Sigmoid colon (tissue), 7 donors: ENCODE results near the gene TEX54. TPM values are rescaled to one million over a fixed set of nuclear protein-coding genes. Genes with fewer than 3 reads are reported as not detected.
A peak's percentile ranks its signal among the peaks of the same experiment; 100 is the strongest.

Experiments used
- DNase-seq: peaks from one replicate; pipeline ENCODE4 v3.0.0-alpha.2; 2019
- H3K27ac ChIP-seq, 4 donors: fragments of 200-600 bp; sonication (generic); one replicate each; pipeline ENCODE4 v1.5.1; 2016 to 2019; ENCODE audit warnings: mild to moderate bottlenecking in 1 of 4
- H3K27me3 ChIP-seq, 3 donors: fragments of 200-600 bp; sonication (generic); one replicate each; pipeline ENCODE4 v1.5.1; 2019; ENCODE audit warnings: mild to moderate bottlenecking in 1 of 3
- H3K36me3 ChIP-seq, 4 donors: fragments of 200-600 bp; sonication (generic); one replicate each; pipeline ENCODE4 v1.5.1; 2016 to 2019
- H3K4me1 ChIP-seq, 4 donors: fragments of 200-600 bp; sonication (generic); one replicate each; pipeline ENCODE4 v1.5.1; 2017 to 2019
- H3K4me3 ChIP-seq, 4 donors: fragments of 200-600 bp; sonication (generic); one replicate each; pipeline ENCODE4 v1.5.1; 2017 to 2019; ENCODE audit warnings: mild to moderate bottlenecking in 2 of 4, moderate library complexity in 1 of 4
- H3K9me3 ChIP-seq, 4 donors: fragments of 200-600 bp in 3 of 4; sonication (generic) in 3 of 4; one replicate each; pipeline versions ENCODE4 v1.5.1 to v1.6.1; 2013 to 2019
- CTCF ChIP-seq, 4 experiments: fragments of 450-650 bp in 3 of 4; fragments of 200-600 bp in 1 of 4; IDR thresholded peaks; one replicate each; pipeline ENCODE4 v1.5.1; 2016 to 2019; ENCODE audit warnings: antibody characterized with exemption in 4 of 4, mild to moderate bottlenecking in 3 of 4, moderate library complexity in 2 of 4
- EP300 ChIP-seq, 4 donors: sonication (generic); formaldehyde crosslinking; IDR thresholded peaks; one replicate each; pipeline ENCODE4 v1.6.1; 2017; ENCODE audit warnings: antibody characterized with exemption in 4 of 4
- POLR2A ChIP-seq, 2 donors: fragments of 450-650 bp; IDR thresholded peaks; one replicate each; pipeline ENCODE4 v1.6.1; 2016; ENCODE audit warnings: antibody characterized with exemption in 2 of 2, mild to moderate bottlenecking in 2 of 2, moderate library complexity in 2 of 2
- POLR2AphosphoS5 ChIP-seq, 4 donors: sonication (generic); formaldehyde crosslinking; IDR thresholded peaks; one replicate each; pipeline ENCODE4 v1.6.1; 2017; ENCODE audit warnings: antibody characterized with exemption in 4 of 4
- WGBS, 2 donors: extraction: QIAGEN DNeasy Blood & Tissue Kit; methylation state at CpG; one replicate each; pipeline ENCODE4 v1.1.7; 2013; 5-methylcytosine and 5-hydroxymethylcytosine counted together
- intact Hi-C: fragments of 100-400 bp; cut with DNase I; formaldehyde crosslinking; loops from one replicate; pipeline ENCODE4 v1.15.1; 2023
- polyA plus RNA-seq, 3 donors: library from polyadenylated mRNA; stranded (reverse); fragments of 200-250 nt; gene quantifications; one replicate each; pipeline ENCODE4 v1.2.3, GENCODE V29; 2013
- total RNA-seq, 4 donors: library from RNA; depleted of rRNA; stranded (reverse); fragments of >200 nt; gene quantifications; one replicate each; pipeline ENCODE4 v1.1.0, GENCODE V29; 2016
- donor health status: healthy with polysubstance abuse.
- donor health status: Bipolar disorder and iron deficiency.
- donor health status: healthy.

The TEX54 gene
- total and polyA plus RNA-seq, 7 donors: 2.1 TPM; not detected in 6

DNA sequence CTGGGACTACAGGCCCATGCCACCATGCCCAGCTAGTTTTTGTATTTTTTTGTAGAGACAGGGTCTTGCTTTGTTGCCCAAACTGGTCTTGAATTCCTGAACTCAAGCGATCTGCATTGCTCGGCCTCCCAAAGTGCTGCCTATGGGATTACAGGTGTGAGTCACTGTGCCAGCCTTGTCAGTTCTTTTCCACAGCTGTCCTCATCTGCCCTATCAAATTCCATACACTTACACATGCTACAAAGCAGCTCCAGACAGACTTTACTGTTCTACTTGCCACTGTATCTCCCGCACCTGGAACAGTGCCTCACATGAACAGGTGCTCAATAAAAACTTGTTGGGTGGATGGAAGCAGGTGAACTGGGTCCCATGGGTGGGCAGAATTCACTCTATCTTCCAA, 9.0 kb downstream of the TEX54 start:
- Histone ChIP-seq H3K27ac (no peak overlapping the region), H3K4me1 (peaks cover 0 to 7% (median 3%) of the 10 kb centered on the region in 4 donors), H3K27me3 (no peaks in the 10 kb centered on the region), H3K36me3 (peaks cover 62 to 99% (median 78%) of the 10 kb centered on the region in 4 donors), H3K4me3 (no peak overlapping the region), H3K9me3 (no peaks in the 10 kb centered on the region)
- DNase-seq: no peak
- 93 to 96% methylated on average over 3 of the region's 3 CpGs for WGBS, 2 donors
- intact Hi-C loops: no loop called here
- TF ChIP-seq POLR2AphosphoS5 (IDR thresholded peaks at IDR 0.05) (no peak), POLR2A (IDR thresholded peaks at IDR 0.05) (no peak), EP300 (IDR thresholded peaks at IDR 0.05) (no peak), CTCF (IDR thresholded peaks at IDR 0.05) (no peak)

DNA sequence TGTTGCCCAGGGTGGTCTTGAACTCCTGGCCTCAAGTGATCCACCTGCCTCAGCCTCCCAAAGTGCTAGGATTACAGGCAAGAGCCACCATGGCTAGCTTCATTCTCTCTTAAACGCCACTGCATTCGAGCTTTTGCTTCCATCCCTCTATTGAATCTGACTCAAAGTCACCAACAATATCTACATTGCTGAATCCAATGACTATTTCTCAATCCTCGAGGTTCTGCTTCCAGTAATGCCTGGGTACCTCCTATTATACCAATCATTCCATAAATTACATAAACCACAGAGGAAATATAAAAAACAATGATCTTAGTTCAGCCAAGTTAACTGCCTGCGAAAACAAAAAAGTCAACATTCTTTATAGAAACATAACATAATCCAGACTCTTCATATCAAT, 15.5 kb downstream of the TEX54 start:
- H3K4me3 ChIP-seq: no peak overlapping the region
- TF ChIP-seq POLR2AphosphoS5 (IDR thresholded peaks at IDR 0.05) (no peak), CTCF (IDR thresholded peaks at IDR 0.05) (no peak), EP300 (IDR thresholded peaks at IDR 0.05) (no peak), POLR2A (IDR thresholded peaks at IDR 0.05) (no peak)
- no peaks in the 10 kb centered on the region for H3K4me1 ChIP-seq
- H3K9me3 ChIP-seq: no peaks in the 10 kb centered on the region
- DNase-seq: no peak
- no peaks in the 10 kb centered on the region for H3K27me3 ChIP-seq
- intact Hi-C loops: no loop called here
- WGBS, 2 donors: 93 to 95% methylated on average over 4 of the region's 4 CpGs
- no peak overlapping the region for H3K27ac ChIP-seq
- H3K36me3 ChIP-seq: peaks cover 15 to 82% (median 32%) of the 10 kb centered on the region in 4 donors

DNA sequence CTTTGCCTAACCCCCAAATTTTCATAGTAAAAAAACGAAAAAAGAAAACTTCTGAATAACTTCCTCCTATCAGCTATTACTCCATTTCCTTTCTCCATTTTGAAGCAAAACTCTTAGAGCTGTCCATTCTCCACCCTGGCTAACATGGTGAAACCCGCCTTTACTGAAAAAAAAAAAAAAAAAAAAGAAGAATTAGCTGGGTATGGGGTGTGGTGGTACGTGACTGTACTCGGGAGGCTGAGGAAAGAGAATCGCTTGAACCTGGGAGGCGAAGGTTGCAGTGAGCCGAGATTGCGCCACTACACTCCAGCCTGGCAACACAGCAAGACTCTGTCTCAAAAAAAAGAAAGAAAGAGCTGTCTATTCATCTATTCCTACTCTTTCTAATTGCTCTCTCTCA, 16.1 kb downstream of the TEX54 start:
- Histone ChIP-seq H3K4me1 (no peaks in the 10 kb centered on the region), H3K36me3 (peaks cover 15 to 76% (median 26%) of the 10 kb centered on the region in 4 donors), H3K27me3 (no peaks in the 10 kb centered on the region), H3K27ac (no peak overlapping the region), H3K9me3 (no peaks in the 10 kb centered on the region), H3K4me3 (no peak overlapping the region)
- WGBS, 2 donors: 89% methylated on average over 8 of the region's 8 CpGs
- intact Hi-C loops: no loop called here
- no peak for DNase-seq
- TF ChIP-seq POLR2AphosphoS5 (IDR thresholded peaks at IDR 0.05): no peak

DNA sequence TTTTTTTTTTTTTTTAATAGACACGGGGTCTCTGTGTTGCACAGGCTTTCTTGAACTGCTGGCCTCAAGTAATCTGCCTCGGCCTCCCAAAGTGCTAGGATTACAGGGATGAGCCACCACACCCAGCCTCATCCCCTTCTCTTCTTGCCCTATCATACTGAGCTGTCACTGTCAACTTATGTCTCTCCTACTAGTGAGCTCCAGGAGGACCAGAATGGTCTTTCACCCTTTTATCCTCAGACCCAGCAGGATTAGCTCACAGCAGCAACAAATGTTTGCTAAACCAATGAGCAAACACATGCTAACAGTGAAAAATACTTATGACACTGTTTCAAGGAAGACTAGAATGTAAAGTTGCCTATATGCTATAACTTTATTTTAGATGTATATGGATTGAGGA, 21.0 kb downstream of the TEX54 start:
- 84 to 89% methylated on average over 2 of the region's 2 CpGs for WGBS, 2 donors
- no peaks in the 10 kb centered on the region for H3K27me3 ChIP-seq
- no peak overlapping the region for H3K4me3 ChIP-seq
- H3K27ac ChIP-seq: no peak overlapping the region
- no peaks in the 10 kb centered on the region for H3K4me1 ChIP-seq
- intact Hi-C loops: no loop called here
- H3K36me3 ChIP-seq: peaks cover 0 to 34% (median 2%) of the 10 kb centered on the region in 4 donors
- H3K9me3 ChIP-seq: no peaks in the 10 kb centered on the region
- no peak for TF ChIP-seq POLR2AphosphoS5 (IDR thresholded peaks at IDR 0.05)
- DNase-seq: no peak

GRCh38 chr11:62810748-62811147, 21.9 kb downstream of the TEX54 start:
- no peak for DNase-seq
- no peak for TF ChIP-seq POLR2AphosphoS5 (IDR thresholded peaks at IDR 0.05)
- no peak for TF ChIP-seq POLR2A (IDR thresholded peaks at IDR 0.05)
- no peak for TF ChIP-seq EP300 (IDR thresholded peaks at IDR 0.05)
- TF ChIP-seq CTCF (IDR thresholded peaks at IDR 0.05): no peak
- intact Hi-C loops: no loop called here
- WGBS, 2 donors: 3 to 34% methylated on average over 1 of the region's 1 CpG
- no peak overlapping the region for H3K4me3 ChIP-seq
- no peak overlapping the region for H3K27ac ChIP-seq
- H3K27me3 ChIP-seq: no peaks in the 10 kb centered on the region
- H3K4me1 ChIP-seq: peaks cover 0 to 8% (median 4%) of the 10 kb centered on the region in 4 donors
- H3K9me3 ChIP-seq: no peaks in the 10 kb centered on the region
- H3K36me3 ChIP-seq: peaks cover 0 to 25% (median 2%) of the 10 kb centered on the region in 4 donors

DNA sequence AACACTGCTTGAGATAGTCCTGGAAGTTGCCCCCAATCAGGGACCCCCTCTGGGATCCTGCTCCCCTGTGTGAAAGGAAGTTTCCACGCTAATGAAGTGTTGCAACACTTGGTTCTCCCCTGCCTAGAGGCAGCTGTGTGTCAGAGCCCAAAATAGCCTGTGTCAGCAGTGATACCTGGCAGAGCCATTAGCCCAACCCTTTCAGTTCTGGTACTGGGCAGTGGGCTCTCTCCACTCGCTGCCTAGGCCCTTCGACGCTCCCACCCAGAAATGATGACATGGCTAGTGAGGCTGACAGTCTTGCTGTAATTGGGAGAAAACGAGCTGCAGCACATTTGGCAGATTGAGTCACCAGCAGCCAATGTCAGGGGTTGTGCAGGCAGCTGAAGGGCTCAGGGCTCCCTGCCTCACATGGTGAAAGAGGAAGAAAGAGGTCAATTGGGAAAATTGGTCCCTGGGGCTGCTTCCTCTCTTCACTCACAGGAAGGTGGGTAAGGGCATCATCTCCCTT, 26.0 kb downstream of the TEX54 start:
- H3K4me1 ChIP-seq: peaks cover 0 to 25% (median 21%) of the 10 kb centered on the region in 4 donors
- peak overlapping the region in 3 of 4 donors; percentile 89 to 96 (median 90) for H3K27ac ChIP-seq
- no peak overlapping the region for H3K4me3 ChIP-seq
- WGBS, 2 donors: 80 to 87% methylated on average over 5 of the region's 5 CpGs
- no peaks in the 10 kb centered on the region for H3K9me3 ChIP-seq
- peak; percentile 70 for DNase-seq
- intact Hi-C loops: no loop called here
- TF ChIP-seq CTCF (IDR thresholded peaks at IDR 0.05) (no peak), EP300 (IDR thresholded peaks at IDR 0.05) (no peak), POLR2AphosphoS5 (IDR thresholded peaks at IDR 0.05) (peak in 1 of 4 donors; percentile 9), POLR2A (IDR thresholded peaks at IDR 0.05) (no peak)
- no peaks in the 10 kb centered on the region for H3K27me3 ChIP-seq
- H3K36me3 ChIP-seq: peaks cover 13 to 27% (median 18%) of the 10 kb centered on the region in 4 donors
